HG03378 (cell line): ENCODE measurements around the gene KCNA1.
"Not testable (repeated sequence)": the region's sequence is repeated elsewhere in the genome, so short reads cannot be mapped to it uniquely, and the experiment has no call there.

ENCODE experiments used
- ATAC-seq: cut with Tn5 transposase; IDR thresholded peaks from one replicate; pipeline ENCODE4 v1.9.1; 2021; ENCODE audit warnings: mild to moderate bottlenecking, moderate library complexity; ENCODE audit not compliant: unreplicated experiment

The KCNA1 gene

DNA sequence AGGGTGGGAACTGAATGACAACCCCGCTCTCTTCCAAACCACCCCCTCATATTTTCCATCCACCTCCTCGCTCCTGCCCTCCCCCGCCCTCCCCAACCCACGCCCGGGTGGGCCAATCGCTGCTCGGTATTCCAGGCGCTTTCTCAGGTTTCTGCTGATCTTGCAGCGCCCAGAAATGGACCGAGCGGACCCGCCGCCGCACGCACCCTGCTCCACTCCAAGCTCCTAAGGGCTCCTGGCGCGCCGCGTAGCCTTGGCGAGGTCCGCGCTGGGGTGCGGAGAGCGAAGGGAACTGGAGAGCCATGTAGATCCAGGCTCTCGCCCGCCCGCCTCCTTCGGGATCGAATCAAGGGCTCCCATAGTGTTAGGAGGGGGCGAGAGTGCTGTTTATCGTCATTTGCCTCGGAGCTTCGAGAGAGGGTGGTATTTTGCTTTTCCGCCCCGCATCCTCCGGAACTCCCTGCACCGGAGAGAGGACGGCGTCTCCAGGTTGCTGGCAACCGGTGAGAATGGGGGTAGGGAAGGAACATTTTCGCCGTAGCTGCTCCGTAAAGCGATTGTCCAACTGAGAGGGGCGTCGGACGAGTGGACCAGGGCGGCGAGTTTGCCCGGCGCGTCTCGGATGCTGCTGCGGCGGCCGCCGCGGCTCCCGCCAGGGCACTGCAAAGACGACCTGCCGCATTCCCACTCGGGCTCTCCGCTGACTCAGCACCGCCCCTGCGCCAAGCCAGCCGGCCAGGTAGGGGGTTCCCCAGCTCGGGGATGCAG is at the start of gene KCNA1:
Gene KCNA1 (plus strand): TSS at position 172 of the 768 bp plus-strand sequence. CDS start 1,474 bp downstream, outside the sequence.
- ATAC-seq: no peak

DNA sequence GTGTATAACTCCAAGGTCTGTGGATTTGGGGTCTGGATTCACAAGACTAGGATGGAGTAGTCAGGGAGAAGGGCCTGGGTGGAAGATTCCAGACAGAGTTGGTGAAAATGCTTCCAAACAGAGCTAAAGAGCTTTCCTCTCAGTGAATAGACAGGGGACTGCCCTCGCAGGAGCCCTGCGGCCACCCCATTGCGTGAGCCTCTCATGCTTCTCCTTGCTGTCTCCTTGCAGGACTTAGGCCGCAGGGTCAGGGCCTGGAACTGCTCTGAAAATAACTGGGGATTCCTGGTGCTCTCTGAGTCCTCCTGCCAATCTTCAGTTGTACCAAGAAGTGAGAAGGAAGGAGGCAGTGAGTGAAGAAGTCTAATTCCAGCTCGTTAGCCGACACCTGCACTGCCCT is 49.0 kb upstream of the KCNA1 start:
- no peak for ATAC-seq

DNA sequence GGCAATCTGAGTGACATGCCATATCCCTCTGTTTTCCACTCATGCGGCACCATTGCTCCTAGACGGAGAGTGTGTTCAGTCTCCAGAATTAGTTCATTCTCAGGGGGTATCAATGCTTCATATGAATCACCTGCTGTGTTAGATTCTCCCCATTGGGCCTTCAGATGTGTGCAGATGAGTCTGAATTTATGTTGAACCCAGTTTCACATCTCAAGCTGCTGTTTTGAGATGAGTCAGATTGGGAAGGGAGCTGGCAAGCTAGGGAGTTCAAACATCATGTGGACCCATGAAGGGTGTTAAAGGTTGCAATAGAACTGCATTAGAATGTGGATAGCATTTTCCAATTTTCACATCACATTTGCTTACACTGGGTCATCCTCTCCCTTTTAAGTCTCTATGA is 46.9 kb upstream of the KCNA1 start:
- no peak for ATAC-seq

DNA sequence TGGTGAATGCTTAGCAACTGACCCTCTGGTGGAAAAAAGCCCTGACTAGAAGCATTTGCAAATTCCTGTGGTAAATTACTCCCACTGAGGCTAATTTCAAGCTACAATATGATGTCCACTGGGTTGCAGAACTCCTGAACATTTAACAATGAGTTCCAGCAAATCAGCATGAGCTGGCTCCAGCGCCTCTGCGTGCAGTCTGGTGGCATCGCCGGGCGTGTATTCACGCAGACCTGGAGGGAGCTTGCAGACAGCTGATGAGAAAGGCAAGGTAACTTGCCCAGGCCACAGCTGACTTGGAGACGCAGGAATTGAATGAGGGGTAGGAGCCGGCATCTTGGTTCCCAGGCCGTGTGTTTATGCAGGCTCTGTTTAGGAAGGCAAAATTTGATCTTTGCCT is 45.1 kb upstream of the KCNA1 start:
- ATAC-seq: no peak

DNA sequence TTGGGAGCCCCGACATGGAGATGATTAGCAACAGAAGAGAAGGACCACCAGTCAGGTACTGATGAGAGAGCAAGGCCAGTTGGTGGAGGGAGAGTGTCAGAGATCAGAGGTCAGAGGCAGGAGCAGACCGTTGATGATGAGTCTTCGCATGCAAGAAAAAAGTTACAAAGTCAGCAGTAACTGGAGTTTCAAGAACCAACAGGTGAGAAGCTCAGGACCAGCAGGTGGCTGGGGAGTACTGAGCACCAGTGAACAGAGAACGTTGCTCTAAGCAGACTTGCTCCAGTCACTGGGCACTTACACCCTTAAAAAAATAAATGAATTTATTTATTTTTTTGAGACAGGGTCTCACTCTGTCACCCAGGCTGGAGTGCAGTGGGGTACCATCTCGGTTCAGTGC is 44.5 kb upstream of the KCNA1 start:
- ATAC-seq: no peak

DNA sequence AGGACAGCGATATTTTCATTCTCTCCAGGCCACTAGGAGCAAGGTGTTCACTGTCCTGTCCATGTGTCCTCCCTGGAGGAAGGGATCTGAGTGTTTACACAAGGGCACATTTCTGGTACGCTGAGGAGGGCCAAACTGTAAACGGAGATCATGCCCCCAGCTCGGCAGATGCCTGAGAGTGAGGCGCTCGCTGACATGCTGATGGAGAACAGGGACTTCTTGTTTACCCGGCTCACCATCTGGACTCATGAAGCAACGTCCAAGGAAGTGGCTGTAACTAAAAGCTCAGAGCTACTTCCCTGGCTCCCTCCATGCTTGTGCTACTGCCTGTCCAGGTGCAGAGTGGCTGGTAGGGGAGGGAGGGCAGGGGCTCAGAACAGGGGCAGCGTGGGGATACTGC is 43.4 kb upstream of the KCNA1 start:
- ATAC-seq: no peak

DNA sequence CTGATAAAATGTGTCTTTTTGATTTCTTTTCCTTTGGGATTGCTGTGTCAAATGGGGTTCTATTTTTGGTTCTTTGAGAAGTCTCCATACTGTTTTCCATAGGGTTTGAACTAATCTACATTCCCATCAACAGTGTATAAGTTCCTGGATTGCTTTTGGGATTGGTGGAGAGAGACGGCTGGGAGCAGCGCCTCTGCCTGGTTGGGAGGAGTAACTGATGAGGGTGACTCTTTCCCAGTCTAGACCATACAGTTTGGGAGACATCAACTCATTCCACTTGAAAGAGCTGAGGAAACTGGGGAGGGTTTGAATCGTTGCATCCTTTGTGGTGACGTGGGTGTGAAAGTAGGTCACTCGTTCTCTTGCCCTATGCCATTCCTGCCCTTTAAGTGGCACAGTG is 42.3 kb upstream of the KCNA1 start:
- ATAC-seq: no peak

DNA sequence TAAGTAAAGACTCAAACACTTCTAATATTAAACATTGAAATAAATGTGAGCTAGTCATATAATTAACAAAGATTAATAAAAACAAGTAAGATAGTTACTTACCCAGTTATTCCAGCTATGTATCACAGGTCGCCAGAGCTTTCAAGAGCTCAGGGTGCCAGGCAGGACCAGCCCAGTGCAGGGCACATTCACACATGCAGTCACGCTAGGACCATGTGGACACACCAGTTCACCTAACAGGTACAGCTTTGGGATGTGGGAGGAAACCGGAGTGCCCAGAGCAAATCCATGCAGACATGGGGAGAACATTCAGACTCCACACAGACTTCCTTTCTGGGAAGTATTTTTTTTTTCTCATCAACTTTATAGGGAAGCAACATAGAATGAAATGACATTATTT is 39.3 kb upstream of the KCNA1 start:
- ATAC-seq: no peak

DNA sequence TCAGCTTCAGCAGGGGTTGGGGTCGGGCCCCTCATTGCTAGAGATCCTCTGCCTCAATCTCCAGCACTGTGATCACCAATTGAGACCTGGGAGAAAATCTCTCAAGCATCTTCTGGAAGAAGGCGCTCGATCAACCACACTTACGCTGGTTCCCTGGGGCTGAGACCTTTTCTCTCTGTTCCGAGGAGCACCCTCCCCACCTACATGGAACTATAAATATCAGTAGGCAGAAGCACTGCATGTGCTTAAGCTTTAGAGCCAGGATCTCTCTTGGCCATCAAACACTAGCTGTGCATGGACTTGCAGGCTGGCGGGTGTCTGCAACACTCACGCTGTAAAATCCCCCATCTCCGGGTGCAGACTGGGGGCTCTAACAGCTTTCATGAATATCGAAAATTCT is 38.2 kb upstream of the KCNA1 start:
- ATAC-seq: no peak

DNA sequence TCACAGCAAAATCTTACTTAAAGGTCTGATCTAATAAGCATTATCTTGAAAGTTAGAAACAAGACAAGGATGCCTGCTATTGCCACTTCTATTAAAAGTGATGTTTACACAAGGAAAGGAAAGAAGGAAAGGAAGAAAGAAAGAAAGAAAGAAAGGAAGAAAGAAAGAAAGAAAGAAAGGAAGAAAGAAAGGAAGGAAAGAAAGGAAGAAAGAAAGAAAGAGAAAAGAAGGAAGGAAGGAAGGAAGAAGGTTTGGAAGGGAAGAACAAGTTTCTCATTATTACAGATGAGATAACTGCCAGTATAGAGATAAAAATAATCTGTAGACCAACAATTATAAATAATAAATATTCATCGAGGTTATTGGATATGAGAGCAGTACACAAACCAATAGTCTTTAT is 35.8 kb upstream of the KCNA1 start:
- no peak for ATAC-seq

DNA sequence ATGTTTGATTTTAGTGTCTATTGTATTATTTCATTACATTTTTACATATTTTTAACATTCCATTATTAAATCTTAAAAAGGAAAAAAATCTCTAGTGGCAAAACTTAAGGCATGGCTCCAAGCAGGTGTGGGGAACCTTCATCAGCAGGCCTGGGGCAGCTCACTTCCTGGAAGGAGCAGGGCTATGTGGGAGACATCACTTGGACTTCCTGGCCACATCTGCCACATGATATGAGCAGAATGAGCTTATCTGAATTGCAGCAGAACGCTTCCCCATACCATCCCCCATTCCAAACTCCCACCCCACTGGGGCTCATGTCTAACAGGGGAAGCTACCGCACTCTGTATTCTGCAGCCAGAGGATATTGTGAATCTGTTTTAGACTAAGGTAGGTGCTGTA is 35.0 kb upstream of the KCNA1 start:
- ATAC-seq: no peak

DNA sequence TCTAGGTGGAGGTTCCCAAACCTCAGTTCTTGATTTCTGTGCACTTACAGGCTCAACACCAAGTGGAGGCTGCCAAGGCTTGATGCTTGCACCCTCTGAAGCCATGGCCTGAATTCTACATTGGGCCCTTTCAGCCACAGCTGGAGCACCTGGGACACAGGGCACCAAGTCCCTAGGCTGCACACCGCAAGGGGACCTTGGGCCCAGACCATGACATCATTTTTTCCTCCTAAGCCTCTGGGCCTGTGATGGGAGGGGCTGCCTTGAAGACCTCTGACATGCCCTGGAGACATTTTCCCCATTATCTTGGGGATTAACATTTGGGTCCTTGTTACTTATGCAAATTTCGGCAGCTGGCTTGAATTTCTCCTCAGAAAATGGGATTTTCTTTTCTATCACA is 30.2 kb upstream of the KCNA1 start:
- not testable (repeated sequence) for ATAC-seq

DNA sequence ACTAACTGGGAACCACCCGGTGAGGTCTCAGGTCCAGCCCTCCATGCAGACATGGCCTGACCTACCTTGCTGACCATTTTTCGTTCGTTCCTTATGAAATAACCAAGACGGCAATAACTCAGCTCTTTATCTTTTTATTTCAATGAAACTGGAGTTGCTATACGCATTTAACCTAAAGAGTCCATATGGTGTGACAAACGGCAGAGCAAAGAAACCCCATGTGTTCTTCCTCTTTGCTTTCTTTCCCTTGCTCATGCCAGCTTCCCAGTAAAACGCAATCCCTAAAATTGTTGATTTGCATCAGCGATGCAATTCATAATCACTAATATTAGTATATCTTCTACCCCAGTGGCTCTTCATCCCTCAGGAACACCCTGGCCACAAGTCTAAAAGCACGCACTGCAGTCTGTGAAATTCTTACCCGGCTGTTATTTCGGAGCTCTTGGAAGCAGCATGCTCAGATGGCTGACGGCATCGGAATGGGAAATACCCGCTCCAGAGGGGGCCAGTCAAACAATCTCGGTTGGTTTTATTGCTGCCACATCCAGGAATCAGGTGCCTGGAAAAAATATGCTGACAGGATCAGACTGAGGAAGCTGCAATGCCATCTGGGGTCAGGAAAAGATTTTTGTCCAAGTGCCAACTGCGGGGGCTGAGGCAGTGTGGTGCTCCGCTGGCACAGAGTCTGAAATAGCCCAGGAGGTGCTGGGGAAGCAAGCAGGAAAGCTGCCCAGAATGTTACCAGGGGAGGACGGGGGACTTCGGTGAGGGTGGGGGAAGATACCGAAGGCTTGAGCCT is 28.2 kb upstream of the KCNA1 start:
- ATAC-seq: no peak

DNA sequence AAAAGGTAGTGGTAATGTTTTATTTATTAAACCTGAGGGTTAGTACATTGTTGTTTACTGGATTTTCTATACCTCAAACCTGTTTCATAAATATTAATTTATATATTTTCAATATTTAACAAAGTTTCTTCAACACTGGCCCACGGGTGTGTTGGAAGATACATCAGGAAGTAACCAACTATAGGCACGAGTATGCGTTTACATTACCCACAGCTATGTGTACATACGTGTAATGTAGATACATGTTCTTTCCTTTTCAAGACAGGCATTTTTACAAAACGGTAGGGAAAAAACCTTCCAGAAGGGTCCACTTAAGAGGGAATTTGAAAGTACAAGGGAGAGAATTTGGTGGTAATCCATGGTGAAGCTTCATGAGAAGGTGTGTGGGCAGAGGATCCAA is 17.8 kb upstream of the KCNA1 start:
- ATAC-seq: no peak

DNA sequence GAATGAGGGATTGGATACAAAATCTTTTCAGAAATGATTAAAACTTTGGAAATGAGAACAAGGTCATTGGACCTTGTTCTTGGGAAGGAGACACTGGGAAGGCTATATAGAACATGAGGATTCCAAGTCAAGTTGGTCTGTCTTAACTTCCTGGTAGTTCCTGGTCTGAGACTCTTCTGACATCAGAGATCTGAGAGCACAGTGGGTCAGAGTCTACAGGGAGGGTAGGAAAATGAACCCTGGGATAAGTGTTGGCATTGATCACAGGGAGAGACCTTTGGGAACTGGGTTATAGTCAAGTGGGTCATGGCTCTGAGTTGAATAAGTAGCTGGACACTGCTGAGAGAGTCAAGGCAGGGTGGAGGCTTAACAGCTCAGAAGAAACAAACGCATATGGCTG is 17.3 kb upstream of the KCNA1 start:
- ATAC-seq: no peak

DNA sequence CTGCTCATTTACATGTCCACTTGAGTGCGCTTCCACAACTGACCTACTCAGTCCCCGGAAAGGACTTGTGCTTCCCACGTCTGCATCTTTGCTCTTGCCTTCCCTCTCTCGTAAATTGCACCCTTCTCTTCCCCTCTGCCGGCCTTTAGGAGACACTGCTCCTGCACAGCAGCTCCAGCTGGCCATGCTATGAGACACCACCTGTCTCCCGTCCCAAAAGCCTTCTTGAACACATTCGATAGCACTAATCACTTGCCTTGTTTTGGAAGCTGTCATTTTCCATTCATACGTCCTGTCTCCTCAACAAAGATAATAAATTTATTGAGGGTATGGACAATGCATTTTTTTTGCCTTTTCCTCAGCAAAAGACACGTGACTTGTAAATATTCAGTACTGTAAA is 15.7 kb upstream of the KCNA1 start:
- ATAC-seq: no peak

DNA sequence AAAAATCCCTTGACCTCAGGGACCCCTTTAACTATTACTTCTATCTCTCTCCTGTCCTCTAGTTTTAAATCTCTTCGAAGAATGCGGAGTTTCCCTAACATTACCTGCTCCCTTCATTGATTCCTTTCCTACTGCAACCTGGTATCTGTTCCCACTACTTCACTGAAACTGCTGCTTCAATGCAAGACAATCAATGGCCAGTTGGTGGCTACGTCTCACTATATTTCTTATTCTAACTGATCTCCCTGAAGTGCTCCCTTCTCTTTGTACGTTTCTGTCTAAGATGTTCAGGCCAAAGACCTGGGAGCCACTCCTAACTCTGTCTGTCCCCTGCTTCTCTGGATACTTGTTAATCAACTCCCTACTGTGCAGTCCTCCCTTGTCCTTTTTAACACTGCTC is 10.3 kb upstream of the KCNA1 start:
- no peak for ATAC-seq

DNA sequence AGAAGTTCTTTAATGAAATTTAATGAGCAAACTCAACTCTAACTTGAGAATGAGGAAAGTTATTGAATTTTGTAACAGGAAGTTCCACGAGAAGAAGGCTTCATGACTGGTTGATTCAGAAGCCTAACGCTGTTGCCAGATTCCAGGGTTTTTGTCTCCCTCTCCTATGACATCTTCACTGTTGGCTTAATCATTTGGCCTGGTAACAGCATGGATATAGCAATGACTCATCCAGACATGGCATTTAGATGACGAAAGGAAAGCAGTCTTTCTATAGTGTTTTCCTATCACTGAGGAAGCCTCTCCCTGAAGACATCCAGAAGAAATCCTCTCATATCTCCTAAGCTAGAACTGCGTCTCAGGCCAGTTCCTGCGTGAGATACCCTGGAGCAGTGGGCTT is 9.4 kb upstream of the KCNA1 start:
- ATAC-seq: no peak

DNA sequence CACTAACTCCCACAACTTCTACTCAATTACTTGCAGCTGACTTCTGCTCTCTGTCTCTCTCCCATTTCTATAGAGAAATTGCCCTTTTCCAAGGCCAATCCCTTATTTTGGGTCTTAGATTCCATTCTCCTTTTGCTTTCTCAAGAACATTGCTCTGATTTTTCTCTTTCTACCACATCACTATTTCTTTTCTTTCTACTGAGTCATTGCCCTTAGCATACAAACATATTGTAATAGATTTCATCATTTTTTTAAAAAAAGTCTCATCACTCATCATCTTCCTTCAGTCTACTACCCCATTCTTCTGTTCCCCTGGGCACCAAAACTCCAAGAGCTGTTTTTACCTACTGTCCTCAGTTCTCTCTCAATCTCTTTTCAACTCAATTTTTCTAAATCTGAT is 4.4 kb upstream of the KCNA1 start:
- ATAC-seq: no peak

DNA sequence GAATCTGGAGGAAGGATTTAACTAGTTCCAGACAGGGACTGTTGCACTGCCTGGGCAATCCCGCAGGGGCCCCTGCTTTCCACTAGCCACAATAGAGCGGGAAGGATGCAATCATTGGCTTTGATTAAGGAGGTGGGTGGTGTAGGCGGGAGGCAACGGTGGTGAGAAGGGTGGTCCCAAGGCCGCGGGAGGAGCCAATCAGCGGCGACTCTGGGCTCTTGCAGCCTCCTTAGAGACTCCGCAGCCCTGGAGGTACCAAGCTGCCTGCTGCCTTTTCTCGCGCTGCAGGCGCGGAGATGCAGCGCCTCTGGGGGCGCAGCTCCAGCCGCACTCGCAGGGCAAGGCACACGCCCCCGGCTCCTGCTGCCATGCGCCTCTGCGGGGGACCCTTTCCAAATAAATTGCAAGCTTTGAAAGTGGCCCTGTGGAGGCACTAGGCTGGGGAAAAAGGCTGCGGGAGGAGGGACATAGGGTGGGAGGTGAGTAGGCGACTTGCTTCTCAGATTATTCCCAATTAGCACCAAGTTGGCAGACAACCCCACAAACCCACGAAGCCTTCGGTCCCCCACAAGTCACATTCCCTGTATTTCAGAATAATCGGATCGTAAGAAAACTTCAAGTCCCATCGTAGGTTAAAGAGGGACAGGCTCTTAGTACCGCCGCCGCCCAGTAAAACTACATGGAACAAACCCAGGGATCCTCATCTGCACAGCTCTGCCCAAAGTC is 858 bp upstream of the KCNA1 start:
- ATAC-seq: no peak

DNA sequence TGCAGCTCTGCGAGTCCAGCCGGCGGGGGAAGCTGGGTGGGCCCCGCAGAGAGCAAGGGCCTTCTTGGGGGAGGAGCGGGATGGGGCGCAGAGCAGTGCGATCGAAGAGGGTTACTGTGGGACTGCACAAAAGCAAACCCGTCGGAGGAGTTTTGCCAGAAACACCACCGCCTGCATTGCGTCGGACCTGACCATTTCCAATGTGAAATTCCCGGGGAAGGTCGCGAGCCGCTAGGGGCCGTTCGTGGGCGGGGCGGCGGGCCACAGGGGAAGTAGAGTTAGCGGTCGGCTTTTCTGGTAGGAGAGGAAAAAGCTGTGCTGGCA is 333 bp upstream of the KCNA1 start:
- no peak for ATAC-seq
